Astrocyte (in vitro differentiated cells and primary cell): ENCODE results near the gene OPCML. TPM values are rescaled to one million over a fixed set of nuclear protein-coding genes. Genes with fewer than 3 reads are reported as not detected.
A peak's percentile ranks its signal among the peaks of the same experiment; 100 is the strongest.

Experiments used
- DNase-seq: peaks from one replicate; pipeline ENCODE4 v3.0.0-alpha.2; 2010; ENCODE audit warnings: low read depth
- FAIRE-seq: peaks from 2 replicates; lab custom pipeline; 2011; peaks lifted over from hg19 to GRCh38; lab: Jason Lieb, UNC
- H2AFZ ChIP-seq: 2 replicates; pipeline ENCODE4 v1.6.0; 2012; ENCODE audit warnings: low read depth, low read length, inconsistent platforms
- H3K27ac ChIP-seq: 2 replicates; pipeline ENCODE4 v1.5.1; 2011; ENCODE audit warnings: low read depth, low read length, inconsistent platforms
- H3K27me3 ChIP-seq: 2 replicates; pipeline ENCODE4 v1.6.0; 2011; ENCODE audit warnings: low read length, inconsistent platforms; ENCODE audit not compliant: insufficient read depth
- H3K36me3 ChIP-seq: 2 replicates; pipeline ENCODE4 v1.5.1; 2011; ENCODE audit warnings: low read length, inconsistent platforms; ENCODE audit not compliant: insufficient read depth
- H3K4me1 ChIP-seq: 2 replicates; pipeline ENCODE4 v1.5.1; 2011; ENCODE audit warnings: low read length, inconsistent platforms; ENCODE audit not compliant: insufficient read depth
- H3K4me2 ChIP-seq: 2 replicates; pipeline ENCODE4 v1.6.0; 2012; ENCODE audit warnings: low read length, inconsistent platforms
- H3K4me3 ChIP-seq: 2 replicates; pipeline ENCODE4 v1.5.1; 2011; ENCODE audit warnings: low read depth, mild to moderate bottlenecking, low read length, inconsistent platforms; ENCODE audit not compliant: insufficient read depth
- H3K79me2 ChIP-seq: 2 replicates; pipeline ENCODE4 v1.6.0; 2012; ENCODE audit warnings: mild to moderate bottlenecking, low read length, inconsistent platforms; ENCODE audit not compliant: insufficient read depth
- H3K9ac ChIP-seq: 2 replicates; pipeline ENCODE4 v1.6.0; 2012; ENCODE audit warnings: mild to moderate bottlenecking, low read length, inconsistent platforms
- H3K9me3 ChIP-seq: 2 replicates; pipeline ENCODE4 v1.5.1; 2012; ENCODE audit warnings: low read depth, mild to moderate bottlenecking, low read length, inconsistent platforms; ENCODE audit not compliant: insufficient read depth
- H4K20me1 ChIP-seq: 2 replicates; pipeline ENCODE4 v1.6.0; 2012; ENCODE audit warnings: low read length, inconsistent platforms; ENCODE audit not compliant: insufficient read depth
- H3K27ac Mint-ChIP-seq: one replicate; pipeline ENCODE4 v1.8.0; 2021; ENCODE audit warnings: mild to moderate bottlenecking, mixed read lengths; ENCODE audit not compliant: unreplicated experiment
- H3K27me3 Mint-ChIP-seq: one replicate; pipeline ENCODE4 v1.8.0; 2021; ENCODE audit warnings: low read depth, mixed read lengths; ENCODE audit not compliant: unreplicated experiment
- H3K36me3 Mint-ChIP-seq: one replicate; pipeline ENCODE4 v1.8.0; 2021; ENCODE audit warnings: low read depth, mixed read lengths; ENCODE audit not compliant: unreplicated experiment
- H3K4me1 Mint-ChIP-seq: one replicate; pipeline ENCODE4 v1.8.0; 2021; ENCODE audit warnings: low read depth, mixed read lengths; ENCODE audit not compliant: unreplicated experiment
- H3K4me3 Mint-ChIP-seq: one replicate; pipeline ENCODE4 v1.8.0; 2021; ENCODE audit warnings: mild to moderate bottlenecking, moderate library complexity, mixed read lengths; ENCODE audit not compliant: unreplicated experiment
- H3K9me3 Mint-ChIP-seq: one replicate; pipeline ENCODE4 v1.8.0; 2021; ENCODE audit warnings: mild to moderate bottlenecking, mixed read lengths; ENCODE audit not compliant: unreplicated experiment
- CTCF ChIP-seq: IDR thresholded peaks from 2 replicates; pipeline ENCODE4 v1.5.1; 2011; ENCODE audit warnings: low read depth, mild to moderate bottlenecking, inconsistent platforms, low read length, moderate library complexity; ENCODE audit not compliant: insufficient read depth
- EZH2 ChIP-seq: IDR thresholded peaks from 2 replicates; pipeline ENCODE4 v1.6.1; 2012; ENCODE audit warnings: mild to moderate bottlenecking, low read length, inconsistent platforms; ENCODE audit not compliant: insufficient read depth
- total RNA-seq: library from RNA; stranded (reverse); gene quantifications from 2 replicates; pipeline ENCODE4 v1.2.1, GENCODE V29; 2021

The OPCML gene
- total RNA-seq, 1 donor from 2014 or later: 7.9 TPM

DNA sequence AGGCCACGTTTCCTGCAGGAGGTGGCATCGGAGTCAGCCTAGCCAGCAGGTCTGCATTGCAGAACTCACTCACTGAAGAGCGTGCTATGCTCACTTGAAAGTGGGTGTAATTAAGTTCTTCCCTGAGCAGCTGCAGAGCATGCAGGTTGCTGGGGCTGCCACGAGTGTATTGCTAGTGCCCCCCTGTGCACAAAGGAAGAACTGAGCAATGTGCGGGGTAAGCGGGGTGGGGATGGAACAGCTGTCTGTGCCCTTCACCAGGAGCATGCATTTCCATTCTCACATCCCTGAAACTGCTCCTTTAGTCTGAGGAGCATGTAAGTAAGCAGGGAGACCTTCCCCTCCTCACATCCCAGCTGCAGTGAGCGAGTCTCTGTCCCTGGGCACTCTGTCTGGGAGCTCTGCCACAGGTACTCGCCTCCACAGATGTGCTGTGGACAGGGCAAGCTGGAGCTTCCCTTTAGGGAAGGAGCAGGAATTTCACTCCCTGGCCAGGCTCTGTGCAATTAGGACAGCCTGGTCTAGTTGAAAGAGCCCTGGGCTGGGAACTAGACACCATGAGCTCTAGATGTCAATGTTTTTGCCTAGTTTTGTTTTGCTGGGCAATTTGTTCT is 1130.1 kb downstream of the OPCML start:
- no peak overlapping the region for H3K4me3 ChIP-seq
- H3K4me2 ChIP-seq: no peak overlapping the region
- Mint-ChIP-seq H3K4me3 (no peak overlapping the region), H3K9me3 (peaks cover under 1% of the 10 kb centered on the region), H3K4me1 (no peaks in the 10 kb centered on the region), H3K36me3 (peaks cover 2% of the 10 kb centered on the region), H3K27me3 (peaks cover 16% of the 10 kb centered on the region), H3K27ac (no peak overlapping the region)
- H3K27me3 ChIP-seq: peaks cover 4% of the 10 kb centered on the region
- peaks cover 4% of the 10 kb centered on the region for H3K4me1 ChIP-seq
- DNase-seq (peak; percentile 36), FAIRE-seq (no peak)
- no peaks in the 10 kb centered on the region for H4K20me1 ChIP-seq
- no peaks in the 10 kb centered on the region for H3K79me2 ChIP-seq
- H2AFZ ChIP-seq: peak overlapping the region; percentile 15
- TF ChIP-seq CTCF: peak; percentile 72
- TF ChIP-seq EZH2: no peak
- no peaks in the 10 kb centered on the region for H3K36me3 ChIP-seq
- peak overlapping the region; percentile 9 for H3K9ac ChIP-seq
- H3K9me3 ChIP-seq: no peaks in the 10 kb centered on the region
- no peak overlapping the region for H3K27ac ChIP-seq

GRCh38 chr11:132396318-132396717 is 1136.0 kb downstream of the OPCML start:
- peaks cover 12% of the 10 kb centered on the region for H3K27me3 Mint-ChIP-seq
- peaks cover 2% of the 10 kb centered on the region for H3K36me3 Mint-ChIP-seq
- no peaks in the 10 kb centered on the region for H3K4me1 ChIP-seq
- H4K20me1 ChIP-seq: no peaks in the 10 kb centered on the region
- H3K9me3 Mint-ChIP-seq: no peaks in the 10 kb centered on the region
- no peaks in the 10 kb centered on the region for H3K36me3 ChIP-seq
- H3K27ac Mint-ChIP-seq: no peak overlapping the region
- FAIRE-seq: no peak
- H3K9ac ChIP-seq: no peak overlapping the region
- peaks cover 6% of the 10 kb centered on the region for H3K27me3 ChIP-seq
- H3K4me3 Mint-ChIP-seq: no peak overlapping the region
- no peak overlapping the region for H2AFZ ChIP-seq
- H3K9me3 ChIP-seq: no peaks in the 10 kb centered on the region
- no peak overlapping the region for H3K27ac ChIP-seq
- H3K79me2 ChIP-seq: no peaks in the 10 kb centered on the region
- TF ChIP-seq EZH2: no peak
- TF ChIP-seq CTCF: no peak
- peaks cover 6% of the 10 kb centered on the region for H3K4me1 Mint-ChIP-seq
- DNase-seq: no peak
- H3K4me3 ChIP-seq: no peak overlapping the region
- no peak overlapping the region for H3K4me2 ChIP-seq

DNA sequence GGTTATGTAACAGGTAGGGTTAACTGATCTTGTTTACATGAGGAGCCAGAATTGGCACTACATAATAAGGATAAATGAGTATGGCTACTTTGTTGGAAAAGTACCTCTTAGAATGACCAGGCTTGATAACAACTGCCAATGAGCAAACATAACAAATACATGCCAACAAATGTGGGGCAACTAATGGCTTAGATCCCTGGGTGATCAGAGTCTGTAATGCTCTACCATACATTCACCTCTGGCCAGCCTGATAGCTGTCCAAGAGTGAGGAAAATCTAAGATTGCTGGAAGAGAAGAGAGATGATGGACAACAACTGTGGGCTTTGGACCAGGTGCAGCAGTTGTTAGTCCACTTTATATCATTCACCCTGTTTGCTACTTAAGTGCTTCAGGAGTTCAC is 1136.9 kb downstream of the OPCML start:
- H3K9me3 Mint-ChIP-seq: no peaks in the 10 kb centered on the region
- DNase-seq (no peak), FAIRE-seq (no peak)
- Histone ChIP-seq H3K9me3 (no peaks in the 10 kb centered on the region), H3K36me3 (no peaks in the 10 kb centered on the region), H3K79me2 (no peaks in the 10 kb centered on the region), H3K9ac (no peak overlapping the region), H4K20me1 (no peaks in the 10 kb centered on the region), H2AFZ (no peak overlapping the region), H3K4me3 (no peak overlapping the region), H3K4me2 (no peak overlapping the region), H3K27me3 (peaks cover 6% of the 10 kb centered on the region), H3K27ac (no peak overlapping the region), H3K4me1 (no peaks in the 10 kb centered on the region)
- H3K27me3 Mint-ChIP-seq: peaks cover 8% of the 10 kb centered on the region
- H3K4me3 Mint-ChIP-seq: no peak overlapping the region
- H3K27ac Mint-ChIP-seq: no peak overlapping the region
- H3K4me1 Mint-ChIP-seq: peaks cover 6% of the 10 kb centered on the region
- peaks cover 2% of the 10 kb centered on the region for H3K36me3 Mint-ChIP-seq
- TF ChIP-seq CTCF (no peak), EZH2 (no peak)
